A549 (cell line): ENCODE data around the gene DST. TPM values are rescaled to one million over a fixed set of nuclear protein-coding genes. Genes with fewer than 3 reads are reported as not detected.

ENCODE experiments used
- ATAC-seq, 2 experiments: fragments of 200-7000 bp in 1 of 2; fragments of >200 bp in 1 of 2; cut with Nextera tagmentation in 1 of 2; cut with Tn5 transposase in 1 of 2; 3 replicates each; pipeline versions ENCODE4 v1.8.0 to v1.9.1; 2018 to 2020; ENCODE audit warnings: mild to moderate bottlenecking in 1 of 2, moderate library complexity in 1 of 2
- CTCF ChIA-PET: fragments of 300-600 bp; sonication (Branson Sonifier 250); formaldehyde crosslinking; extraction: SDS; loops from one replicate; lab custom pipeline; 2021; ENCODE audit warnings: antibody characterized with exemption, inconsistent platforms; lab: Yijun Ruan, JAX
- POLR2A ChIA-PET: fragments of 350-600 bp; formaldehyde crosslinking; extraction: SDS; loops from one replicate; lab custom pipeline; 2021; ENCODE audit warnings: antibody characterized with exemption, inconsistent platforms; lab: Yijun Ruan, JAX
- DNase-seq, 2 experiments: peaks; one replicate each; pipeline versions ENCODE4 v3.0.0 to v3.0.0-alpha.2; 2011 to 2016; ENCODE audit warnings: low read depth in 1 of 2, low spot score in 1 of 2
- FAIRE-seq: peaks from 2 replicates; lab custom pipeline; 2011; peaks lifted over from hg19 to GRCh38; lab: Jason Lieb, UNC
- H3K27ac ChIP-seq, 2 experiments: fragments of >200 bp; sonication (Bioruptor Twin); formaldehyde crosslinking; 3 replicates each; pipeline ENCODE4 v1.5.1; 2016 to 2017
- H3K4me1 ChIP-seq: fragments of >200 bp; sonication (Bioruptor Twin); formaldehyde crosslinking; 3 replicates; pipeline ENCODE4 v1.6.1; 2016
- H3K4me2 ChIP-seq: fragments of >200 bp; sonication (Bioruptor Twin); formaldehyde crosslinking; 3 replicates; pipeline ENCODE4 v1.6.1; 2016
- H3K4me3 ChIP-seq: fragments of >200 bp; sonication (Bioruptor Twin); formaldehyde crosslinking; 3 replicates; pipeline ENCODE4 v1.5.1; 2016
- H3K9me3 ChIP-seq: fragments of >200 bp; sonication (Bioruptor Twin); formaldehyde crosslinking; 3 replicates; pipeline ENCODE4 v1.6.1; 2016
- BHLHE40 ChIP-seq: IDR thresholded peaks from 2 replicates; pipeline ENCODE4 v1.6.1; 2012; ENCODE audit warnings: low read depth, low read length, inconsistent platforms
- CEBPB ChIP-seq, 2 experiments: fragments of >200 bp in 1 of 2; sonication (Bioruptor Twin) in 1 of 2; formaldehyde crosslinking in 1 of 2; IDR thresholded peaks; 2 replicates each; pipeline ENCODE4 v1.6.1; 2012 to 2016
- CHD2 ChIP-seq: fragments of 150-350 bp; IDR thresholded peaks from 2 replicates; pipeline ENCODE4 v1.6.1; 2014; ENCODE audit warnings: low read length; ENCODE audit not compliant: partially characterized antibody
- CTCF ChIP-seq: fragments of >200 bp; sonication (Bioruptor Twin); formaldehyde crosslinking; IDR thresholded peaks from 3 replicates; pipeline ENCODE4 v1.5.1; 2016
- E2F6 ChIP-seq: IDR thresholded peaks from 2 replicates; pipeline ENCODE4 v1.6.1; 2012; ENCODE audit warnings: low read depth, borderline replicate concordance
- EHF ChIP-seq: fragments of 250-450 bp; sonication (Bioruptor Pico); IDR thresholded peaks from 2 replicates; pipeline ENCODE4 v1.5.0; 2020; ENCODE audit warnings: mild to moderate bottlenecking
- ELK1 ChIP-seq: fragments of 150-350 bp; IDR thresholded peaks from 2 replicates; pipeline ENCODE4 v1.6.1; 2014; ENCODE audit warnings: low read depth, mild to moderate bottlenecking, low read length
- FOSB ChIP-seq: fragments of 250-450 bp; sonication (Bioruptor Pico); IDR thresholded peaks from 2 replicates; pipeline ENCODE4 v1.5.0; 2020; ENCODE audit warnings: mild to moderate bottlenecking, moderate library complexity
- FOXS1 ChIP-seq: fragments of 250-450 bp; sonication (Bioruptor Pico); IDR thresholded peaks from 2 replicates; pipeline ENCODE4 v1.5.0; 2020; ENCODE audit warnings: mild to moderate bottlenecking, moderate library complexity
- HDAC2 ChIP-seq: fragments of 200-600 bp; sonication (generic); IDR thresholded peaks from 2 replicates; pipeline ENCODE4 v1.6.1; 2016
- HOXB5 ChIP-seq: fragments of 250-450 bp; sonication (Bioruptor Pico); IDR thresholded peaks from 2 replicates; pipeline ENCODE4 v1.5.0; 2020; ENCODE audit warnings: mild to moderate bottlenecking, moderate library complexity
- JUNB ChIP-seq: fragments of >200 bp; sonication (Bioruptor Twin); formaldehyde crosslinking; IDR thresholded peaks from 2 replicates; pipeline ENCODE4 v1.6.1; 2016
- MAFK ChIP-seq: fragments of 450-650 bp; IDR thresholded peaks from 2 replicates; pipeline ENCODE4 v1.6.1; 2014; ENCODE audit not compliant: partially characterized antibody
- MAX ChIP-seq: IDR thresholded peaks from 2 replicates; pipeline ENCODE4 v1.6.1; 2012
- MYC ChIP-seq: IDR thresholded peaks from 2 replicates; pipeline ENCODE4 v1.6.1; 2012; ENCODE audit warnings: mild to moderate bottlenecking, inconsistent platforms, low read length, improper control_type of control experiment, borderline replicate concordance
- NFE2L2 ChIP-seq: fragments of 150-350 bp; conservative IDR thresholded peaks from 2 replicates; pipeline ENCODE4 v1.6.1; 2014; ENCODE audit warnings: low read length
- RAD21 ChIP-seq, 2 experiments: fragments of >200 bp in 1 of 2; sonication (Bioruptor Twin) in 1 of 2; formaldehyde crosslinking in 1 of 2; IDR thresholded peaks in 1 of 2; conservative IDR thresholded peaks in 1 of 2; 2 replicates in 1 of 2; 3 replicates in 1 of 2; pipeline ENCODE4 v1.6.1; 2012 to 2018; ENCODE audit warnings: inconsistent platforms in 1 of 2
- RARB ChIP-seq: fragments of 250-450 bp; sonication (Bioruptor Pico); IDR thresholded peaks from 2 replicates; pipeline ENCODE4 v1.8.0; 2021; ENCODE audit warnings: mild to moderate bottlenecking, moderate library complexity
- SREBF2 ChIP-seq: fragments of 450-650 bp; IDR thresholded peaks from 2 replicates; pipeline ENCODE4 v1.6.1; 2014; ENCODE audit warnings: mild to moderate bottlenecking, moderate library complexity
- TFCP2L1 ChIP-seq: fragments of 250-450 bp; sonication (Bioruptor Pico); IDR thresholded peaks from 2 replicates; pipeline ENCODE4 v1.5.0; 2021; ENCODE audit warnings: mild to moderate bottlenecking
- ZC3H11A ChIP-seq: fragments of 450-650 bp; IDR thresholded peaks from 2 replicates; pipeline ENCODE4 v1.6.1; 2014; ENCODE audit warnings: antibody characterized with exemption, mild to moderate bottlenecking
- ZNF302 ChIP-seq: fragments of 250-450 bp; sonication (Bioruptor Pico); IDR thresholded peaks from 2 replicates; pipeline ENCODE4 v1.9.0; 2021; ENCODE audit warnings: inconsistent platforms, mild to moderate bottlenecking, moderate library complexity
- WGBS: methylation state at CpG from one replicate; pipeline ENCODE4 v1.1.6; 2017; ENCODE audit errors: missing lambda C conversion rate; 5-methylcytosine and 5-hydroxymethylcytosine counted together
- polyA plus RNA-seq, 4 experiments: library from polyadenylated mRNA; depleted of rRNA in 3 of 4; stranded (reverse); fragments of >200 nt; fragmentation: RNase III in 1 of 4; extraction: RNeasy Plus Mini Kit Qiagen cat#74134 plus additional on column Dnase treatment in 1 of 4; gene quantifications; 2 replicates in 3 of 4; 3 replicates in 1 of 4; pipeline ENCODE4 v1.2.3, GENCODE V29; 2011 to 2017

DST gene
- polyA plus RNA-seq, 2 of the 4 experiments (the other 2 are of a cell fraction), result 32.4 to 99.0 TPM

- no peak for FAIRE-seq
- Histone ChIP-seq H3K4me3 (no peak overlapping the region), H3K9me3 (peaks cover 11% of the 10 kb centered on the region), H3K27ac (no peak overlapping the region)
- no peak for DNase-seq
- WGBS, result 66% methylated on average over 5 of the region's 5 CpGs
- TF ChIP-seq FOSB (CRISPR knock-in tag), result no peak
- TF ChIP-seq NFE2L2, result no peak
- TF ChIP-seq JUNB, result no peak
- TF ChIP-seq ZNF302 (CRISPR knock-in tag), result no peak
- TF ChIP-seq RARB (CRISPR knock-in tag), result no peak
- no peak for TF ChIP-seq RAD21 (conservative IDR thresholded peaks at IDR 0.05 in 1 of 2, IDR thresholded peaks at IDR 0.05 in 1 of 2)
- TF ChIP-seq MAFK, result no peak
- TF ChIP-seq MAX, result no peak
- TF ChIP-seq BHLHE40, result no peak
- no peak for TF ChIP-seq CEBPB (IDR thresholded peaks at IDR 0.05)
- no peak for TF ChIP-seq FOXS1 (CRISPR knock-in tag)
- TF ChIP-seq EHF, result no peak
- no peak for TF ChIP-seq SREBF2
- TF ChIP-seq TFCP2L1 (CRISPR knock-in tag), result no peak
- no peak for TF ChIP-seq CHD2
- no peak for TF ChIP-seq HDAC2
- TF ChIP-seq ELK1, result no peak
- TF ChIP-seq, all 56 proteins: peak for 0
- H3K4me2 ChIP-seq, result no peak overlapping the region
- ChIA-PET CTCF (no interaction called here), POLR2A (no interaction called here)
- no peaks in the 10 kb centered on the region for H3K4me1 ChIP-seq
- no peak for ATAC-seq
Observed at GRCh38 chr6:56437171-56437900, 205.4 kb downstream of the DST start.

GRCh38 chr6:56435754-56436153 lies 206.9 kb downstream of the DST start:
- no peak for ATAC-seq
- DNase-seq, result no peak
- H3K9me3 ChIP-seq, result peaks cover 11% of the 10 kb centered on the region
- POLR2A ChIA-PET, result no interaction called here
- TF ChIP-seq MAX (no peak), ZC3H11A (no peak), HOXB5 (CRISPR knock-in tag) (no peak), MYC (no peak), MAFK (peak; percentile 74), TFCP2L1 (CRISPR knock-in tag) (no peak), E2F6 (no peak), CTCF (no peak)
- no peak overlapping the region for H3K4me3 ChIP-seq
- H3K4me1 ChIP-seq, result no peaks in the 10 kb centered on the region
- 56% methylated on average over 4 of the region's 4 CpGs for WGBS
- no peak overlapping the region for H3K27ac ChIP-seq
- no peak overlapping the region for H3K4me2 ChIP-seq
- FAIRE-seq, result no peak
- CTCF ChIA-PET, result interaction anchor here (0.9 kb wide), 1 partner anchor 17 kb away, joined by 3 read pairs; no protein-coding TSS in a partner anchor
